Measurements from ENCODE around the gene DAPK2.

Gene DAPK2

GRCh38 chr15:63861946-63862517 is 184.3 kb downstream of the DAPK2 start:
- TF ChIP-seq, protein P1, sequence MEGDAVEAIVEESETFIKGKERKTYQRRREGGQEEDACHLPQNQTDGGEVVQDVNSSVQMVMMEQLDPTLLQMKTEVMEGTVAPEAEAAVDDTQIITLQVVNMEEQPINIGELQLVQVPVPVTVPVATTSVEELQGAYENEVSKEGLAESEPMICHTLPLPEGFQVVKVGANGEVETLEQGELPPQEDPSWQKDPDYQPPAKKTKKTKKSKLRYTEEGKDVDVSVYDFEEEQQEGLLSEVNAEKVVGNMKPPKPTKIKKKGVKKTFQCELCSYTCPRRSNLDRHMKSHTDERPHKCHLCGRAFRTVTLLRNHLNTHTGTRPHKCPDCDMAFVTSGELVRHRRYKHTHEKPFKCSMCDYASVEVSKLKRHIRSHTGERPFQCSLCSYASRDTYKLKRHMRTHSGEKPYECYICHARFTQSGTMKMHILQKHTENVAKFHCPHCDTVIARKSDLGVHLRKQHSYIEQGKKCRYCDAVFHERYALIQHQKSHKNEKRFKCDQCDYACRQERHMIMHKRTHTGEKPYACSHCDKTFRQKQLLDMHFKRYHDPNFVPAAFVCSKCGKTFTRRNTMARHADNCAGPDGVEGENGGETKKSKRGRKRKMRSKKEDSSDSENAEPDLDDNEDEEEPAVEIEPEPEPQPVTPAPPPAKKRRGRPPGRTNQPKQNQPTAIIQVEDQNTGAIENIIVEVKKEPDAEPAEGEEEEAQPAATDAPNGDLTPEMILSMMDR (IDR thresholded peaks at IDR 0.05; ENCODE audit: low read length, missing control alignments) = no peak
- no peak for DNase-seq (ENCODE audit: low read depth)
- no peak overlapping the region for H3K4me3 ChIP-seq (replicated peaks; ENCODE audit: low read depth, low read length)

GRCh38 chr15:63860555-63860954 is 185.7 kb downstream of the DAPK2 start:
- TF ChIP-seq, protein P1 (IDR thresholded peaks at IDR 0.05; ENCODE audit: low read length, missing control alignments) = no peak
- H3K4me3 ChIP-seq (replicated peaks; ENCODE audit: low read depth, low read length) = no peak overlapping the region
- DNase-seq (ENCODE audit: low read depth) = no peak

GRCh38 chr15:63860155-63860554 is 186.1 kb downstream of the DAPK2 start:
- TF ChIP-seq, protein P1 (IDR thresholded peaks at IDR 0.05; ENCODE audit: low read length, missing control alignments) = no peak
- DNase-seq (ENCODE audit: low read depth) = no peak
- H3K4me3 ChIP-seq (replicated peaks; ENCODE audit: low read depth, low read length) = no peak overlapping the region

DNA sequence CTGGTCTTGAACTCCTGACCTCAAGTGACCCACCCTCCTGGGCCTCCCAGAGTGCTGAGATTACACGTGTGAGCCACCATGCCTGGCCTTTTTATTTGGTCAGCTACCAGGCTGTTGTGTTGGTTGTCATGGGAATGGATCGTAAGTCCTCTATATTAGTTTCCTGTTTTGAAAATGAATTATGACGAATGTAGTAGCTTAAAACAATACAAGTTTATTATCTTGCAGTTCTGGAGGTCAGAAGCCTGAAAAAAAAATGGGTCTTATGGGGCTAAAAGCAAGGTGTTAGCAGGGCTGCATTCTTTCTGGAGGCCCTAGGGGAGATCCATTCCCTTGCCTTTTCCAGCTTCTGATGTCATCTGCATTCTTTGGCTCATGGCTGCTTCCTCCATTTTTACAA is 187.4 kb downstream of the DAPK2 start:
- TF ChIP-seq, protein P1 (IDR thresholded peaks at IDR 0.05; ENCODE audit: low read length, missing control alignments) = no peak
- no peak overlapping the region for H3K4me3 ChIP-seq (replicated peaks; ENCODE audit: low read depth, low read length)
- DNase-seq (ENCODE audit: low read depth) = peak; percentile 93

- no peak for DNase-seq (ENCODE audit: low read depth)
- H3K4me3 ChIP-seq (replicated peaks; ENCODE audit: low read depth, low read length) = no peak overlapping the region
- TF ChIP-seq, protein P1 (IDR thresholded peaks at IDR 0.05; ENCODE audit: low read length, missing control alignments) = no peak
These were observed 187.8 kb downstream of the DAPK2 start for GRCh38 chr15:63858448-63858847.

- no peak for DNase-seq (ENCODE audit: low read depth)
- TF ChIP-seq, protein P1 (IDR thresholded peaks at IDR 0.05; ENCODE audit: low read length, missing control alignments) = no peak
- no peak overlapping the region for H3K4me3 ChIP-seq (replicated peaks; ENCODE audit: low read depth, low read length)
These were observed 188.8 kb downstream of the DAPK2 start for GRCh38 chr15:63857461-63857856.
